HEK293 (cell line): Measurements from ENCODE around the gene DTWD2.
"Not testable (repeated sequence)": the region's sequence is repeated elsewhere in the genome, so short reads cannot be mapped to it uniquely, and the experiment has no call there.

Experiments
- CTCF ChIA-PET: fragments of 350-600 bp; formaldehyde crosslinking; extraction: SDS; loops from one replicate; lab custom pipeline; 2021; ENCODE audit warnings: antibody characterized with exemption; lab: Yijun Ruan, JAX
- POLR2A ChIA-PET: fragments of 300-600 bp; formaldehyde crosslinking; extraction: SDS; loops from one replicate; lab custom pipeline; 2020; ENCODE audit warnings: antibody characterized with exemption, inconsistent platforms; lab: Yijun Ruan, JAX
- H3K27ac ChIP-seq: fragments of 200-500 bp; sonication (Bioruptor generic); 2 replicates; pipeline ENCODE4 v1.5.1; 2014; ENCODE audit warnings: low read depth, low read length, control low read depth, inconsistent platforms; ENCODE audit errors: extremely low read depth
- H3K36me3 ChIP-seq, 2 experiments: fragments of 200-500 bp in 1 of 2; sonication (Bioruptor generic) in 1 of 2; 1 replicate in 1 of 2; 2 replicates in 1 of 2; pipeline ENCODE4 v1.5.1; 2014 to 2017; ENCODE audit warnings: inconsistent platforms in 2 of 2, low read length in 2 of 2; ENCODE audit not compliant: control insufficient read depth in 2 of 2, insufficient read depth in 1 of 2
- H3K4me1 ChIP-seq: fragments of 200-500 bp; sonication (Bioruptor generic); 2 replicates; pipeline ENCODE4 v1.5.1; 2014; ENCODE audit warnings: mild to moderate bottlenecking, low read length, inconsistent platforms; ENCODE audit not compliant: control insufficient read depth, insufficient read depth
- H3K4me3 ChIP-seq: 2 replicates; pipeline ENCODE4 v1.5.1; 2011; ENCODE audit warnings: low read depth, mild to moderate bottlenecking, control low read depth, low read length, moderate library complexity
- H3K9me3 ChIP-seq: fragments of 200-500 bp; sonication (Bioruptor generic); 2 replicates; pipeline ENCODE4 v1.5.1; 2014; ENCODE audit warnings: low read depth, low read length, inconsistent platforms; ENCODE audit not compliant: control insufficient read depth, insufficient read depth
- EGR2 ChIP-seq: fragments of 450-650 bp; formaldehyde crosslinking; IDR thresholded peaks from 2 replicates; pipeline ENCODE4 v1.5.1; 2016; ENCODE audit warnings: low read depth, missing biosample characterization, missing genetic modification characterization
- GLIS1 ChIP-seq: fragments of 450-650 bp; formaldehyde crosslinking; IDR thresholded peaks from 2 replicates; pipeline ENCODE4 v1.5.1; 2016; ENCODE audit warnings: missing biosample characterization, missing genetic modification characterization
- IKZF3 ChIP-seq: fragments of 450-650 bp; IDR thresholded peaks from 2 replicates; pipeline ENCODE4 v1.5.0; 2018; ENCODE audit warnings: missing biosample characterization, mild to moderate bottlenecking, missing genetic modification characterization, moderate library complexity
- RBAK ChIP-seq: fragments of 450-650 bp; formaldehyde crosslinking; IDR thresholded peaks from 2 replicates; pipeline ENCODE4 v1.5.1; 2016; ENCODE audit warnings: missing biosample characterization, missing genetic modification characterization
- SALL2 ChIP-seq: fragments of 450-650 bp; formaldehyde crosslinking; IDR thresholded peaks from 2 replicates; pipeline ENCODE4 v1.5.0; 2017; ENCODE audit warnings: missing biosample characterization, mild to moderate bottlenecking, missing genetic modification characterization, borderline replicate concordance
- YY1 ChIP-seq: fragments of 450-650 bp; formaldehyde crosslinking; IDR thresholded peaks from 2 replicates; pipeline ENCODE4 v1.5.1; 2018; ENCODE audit warnings: missing biosample characterization, missing genetic modification characterization
- ZBTB8A ChIP-seq: fragments of 450-650 bp; formaldehyde crosslinking; IDR thresholded peaks from 2 replicates; pipeline ENCODE4 v1.5.1; 2016; ENCODE audit warnings: missing biosample characterization, missing genetic modification characterization
- ZFHX2 ChIP-seq: fragments of 450-650 bp; formaldehyde crosslinking; conservative IDR thresholded peaks from 2 replicates; pipeline ENCODE4 v1.5.1; 2016; ENCODE audit warnings: missing biosample characterization, missing genetic modification characterization
- ZNF10 ChIP-seq: fragments of 450-650 bp; formaldehyde crosslinking; IDR thresholded peaks from 2 replicates; pipeline ENCODE4 v1.5.1; 2017; ENCODE audit warnings: missing biosample characterization, missing genetic modification characterization
- ZNF112 ChIP-seq: fragments of 450-650 bp; formaldehyde crosslinking; IDR thresholded peaks from 2 replicates; pipeline ENCODE4 v1.5.0; 2017; ENCODE audit warnings: missing biosample characterization, missing genetic modification characterization
- ZNF155 ChIP-seq: fragments of 450-650 bp; formaldehyde crosslinking; IDR thresholded peaks from 2 replicates; pipeline ENCODE4 v1.5.1; 2016; ENCODE audit warnings: missing biosample characterization, missing genetic modification characterization
- ZNF169 ChIP-seq: fragments of 450-650 bp; formaldehyde crosslinking; IDR thresholded peaks from 2 replicates; pipeline ENCODE4 v1.5.1; 2016; ENCODE audit warnings: missing biosample characterization, missing genetic modification characterization
- ZNF211 ChIP-seq: fragments of 450-650 bp; formaldehyde crosslinking; IDR thresholded peaks from 2 replicates; pipeline ENCODE4 v1.5.1; 2016; ENCODE audit warnings: low read depth, missing biosample characterization, missing genetic modification characterization
- ZNF394 ChIP-seq: fragments of 450-650 bp; formaldehyde crosslinking; IDR thresholded peaks from 2 replicates; pipeline ENCODE4 v1.5.1; 2016; ENCODE audit warnings: missing biosample characterization, missing genetic modification characterization, mild to moderate bottlenecking, moderate library complexity, borderline replicate concordance
- ZNF530 ChIP-seq: fragments of 450-650 bp; formaldehyde crosslinking; IDR thresholded peaks from 2 replicates; pipeline ENCODE4 v1.5.1; 2016; ENCODE audit warnings: low read depth, missing biosample characterization, missing genetic modification characterization
- ZNF571 ChIP-seq: fragments of 450-650 bp; formaldehyde crosslinking; IDR thresholded peaks from 2 replicates; pipeline ENCODE4 v1.5.0; 2017; ENCODE audit warnings: missing biosample characterization, missing genetic modification characterization
- ZNF621 ChIP-seq: fragments of 450-650 bp; formaldehyde crosslinking; IDR thresholded peaks from 2 replicates; pipeline ENCODE4 v1.5.1; 2017; ENCODE audit warnings: missing biosample characterization, missing genetic modification characterization
- TF ChIP-seq, protein P1 (sequence below): fragments of 450-650 bp; formaldehyde crosslinking; IDR thresholded peaks from 2 replicates; pipeline ENCODE4 v1.5.1; 2017; ENCODE audit warnings: missing biosample characterization, missing genetic modification characterization
- TF ChIP-seq, protein P2 (sequence below): fragments of 450-650 bp; formaldehyde crosslinking; IDR thresholded peaks from 2 replicates; pipeline ENCODE4 v1.5.1; 2016; ENCODE audit warnings: missing biosample characterization, missing genetic modification characterization, low read depth

The DTWD2 gene

DNA sequence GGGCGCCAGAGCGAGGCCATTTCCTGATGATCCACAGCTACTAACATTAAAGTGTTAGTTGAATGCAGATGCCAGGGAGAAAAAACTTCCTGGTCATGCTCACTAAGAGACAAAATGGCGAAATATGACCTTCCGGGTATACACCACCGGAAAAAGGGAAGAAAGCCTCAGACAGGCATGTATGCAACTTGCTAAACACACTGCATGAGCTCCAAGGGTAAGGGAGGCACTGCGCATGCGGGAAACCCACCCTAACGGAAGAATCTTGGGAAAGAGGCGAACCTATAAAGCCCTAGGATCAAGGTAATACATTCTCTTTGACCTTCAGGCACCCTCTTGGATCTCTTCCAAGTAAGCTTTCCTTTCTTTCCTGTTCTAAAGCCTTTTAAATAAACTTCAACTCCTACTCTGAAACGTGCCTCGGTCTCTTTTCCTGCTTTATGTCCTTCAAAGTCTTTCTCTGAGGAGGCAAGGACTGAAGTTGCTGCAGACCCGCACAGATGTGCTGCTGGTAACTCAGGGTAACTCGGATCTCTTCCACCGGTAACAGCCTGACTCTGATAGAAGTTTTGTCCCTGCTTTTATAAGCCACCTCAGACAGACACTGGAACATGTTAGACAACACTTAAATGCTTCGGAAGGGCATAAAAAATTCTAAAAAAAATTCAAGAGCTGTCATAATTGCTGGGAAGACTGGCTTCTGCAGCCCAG, 64.9 kb downstream of the DTWD2 start (continued):
- TF ChIP-seq, protein P1, sequence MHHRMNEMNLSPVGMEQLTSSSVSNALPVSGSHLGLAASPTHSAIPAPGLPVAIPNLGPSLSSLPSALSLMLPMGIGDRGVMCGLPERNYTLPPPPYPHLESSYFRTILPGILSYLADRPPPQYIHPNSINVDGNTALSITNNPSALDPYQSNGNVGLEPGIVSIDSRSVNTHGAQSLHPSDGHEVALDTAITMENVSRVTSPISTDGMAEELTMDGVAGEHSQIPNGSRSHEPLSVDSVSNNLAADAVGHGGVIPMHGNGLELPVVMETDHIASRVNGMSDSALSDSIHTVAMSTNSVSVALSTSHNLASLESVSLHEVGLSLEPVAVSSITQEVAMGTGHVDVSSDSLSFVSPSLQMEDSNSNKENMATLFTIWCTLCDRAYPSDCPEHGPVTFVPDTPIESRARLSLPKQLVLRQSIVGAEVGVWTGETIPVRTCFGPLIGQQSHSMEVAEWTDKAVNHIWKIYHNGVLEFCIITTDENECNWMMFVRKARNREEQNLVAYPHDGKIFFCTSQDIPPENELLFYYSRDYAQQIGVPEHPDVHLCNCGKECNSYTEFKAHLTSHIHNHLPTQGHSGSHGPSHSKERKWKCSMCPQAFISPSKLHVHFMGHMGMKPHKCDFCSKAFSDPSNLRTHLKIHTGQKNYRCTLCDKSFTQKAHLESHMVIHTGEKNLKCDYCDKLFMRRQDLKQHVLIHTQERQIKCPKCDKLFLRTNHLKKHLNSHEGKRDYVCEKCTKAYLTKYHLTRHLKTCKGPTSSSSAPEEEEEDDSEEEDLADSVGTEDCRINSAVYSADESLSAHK: no peak
- TF ChIP-seq, protein P2, sequence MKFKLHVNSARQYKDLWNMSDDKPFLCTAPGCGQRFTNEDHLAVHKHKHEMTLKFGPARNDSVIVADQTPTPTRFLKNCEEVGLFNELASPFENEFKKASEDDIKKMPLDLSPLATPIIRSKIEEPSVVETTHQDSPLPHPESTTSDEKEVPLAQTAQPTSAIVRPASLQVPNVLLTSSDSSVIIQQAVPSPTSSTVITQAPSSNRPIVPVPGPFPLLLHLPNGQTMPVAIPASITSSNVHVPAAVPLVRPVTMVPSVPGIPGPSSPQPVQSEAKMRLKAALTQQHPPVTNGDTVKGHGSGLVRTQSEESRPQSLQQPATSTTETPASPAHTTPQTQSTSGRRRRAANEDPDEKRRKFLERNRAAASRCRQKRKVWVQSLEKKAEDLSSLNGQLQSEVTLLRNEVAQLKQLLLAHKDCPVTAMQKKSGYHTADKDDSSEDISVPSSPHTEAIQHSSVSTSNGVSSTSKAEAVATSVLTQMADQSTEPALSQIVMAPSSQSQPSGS (tag by site-specific recombination): no peak

DNA sequence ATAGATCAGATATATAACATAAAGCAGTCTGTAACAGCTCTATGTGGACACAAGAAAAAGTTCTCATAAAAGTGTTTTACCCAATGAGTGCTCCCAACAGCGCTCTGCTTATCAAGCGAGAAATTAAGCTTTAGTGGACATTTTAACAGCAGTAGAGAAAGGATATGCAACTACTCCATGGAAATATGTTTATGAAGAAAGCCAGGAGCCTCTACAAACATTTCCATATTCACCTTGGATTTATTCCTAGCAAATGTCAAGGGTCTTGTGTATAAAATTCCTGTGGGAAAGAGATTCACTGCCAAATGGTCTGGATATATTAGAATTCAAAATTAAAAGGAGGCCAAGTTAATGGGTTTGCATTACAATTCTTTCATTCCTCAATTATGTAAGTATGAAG, 66.5 kb downstream of the DTWD2 start:
- ChIA-PET POLR2A (no interaction called here), CTCF (no interaction called here)
- no peak overlapping the region for H3K4me3 ChIP-seq
- H3K36me3 ChIP-seq: no peaks in the 10 kb centered on the region
- no peak for TF ChIP-seq ZNF169 (tag by site-specific recombination)
- no peak overlapping the region for H3K27ac ChIP-seq
- no peaks in the 10 kb centered on the region for H3K4me1 ChIP-seq
- no peaks in the 10 kb centered on the region for H3K9me3 ChIP-seq

DNA sequence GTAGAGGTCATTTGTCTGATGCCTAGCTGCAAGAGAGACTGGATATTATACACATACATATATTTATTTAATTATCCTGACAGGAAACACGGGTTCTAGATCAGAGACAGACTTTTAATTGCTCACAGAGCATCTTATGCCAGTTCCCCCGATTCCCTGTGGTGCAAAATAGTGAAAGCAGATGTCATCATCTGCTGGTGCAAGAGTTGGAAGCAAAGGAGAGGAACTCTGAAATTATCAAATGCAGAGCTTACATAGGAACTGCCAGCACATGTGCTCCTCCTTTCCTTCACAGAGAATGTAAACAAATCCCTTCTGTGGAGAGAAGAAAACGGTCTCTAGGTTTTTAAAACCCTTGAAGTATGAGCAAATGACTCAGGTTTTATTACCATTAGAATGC, 69.3 kb downstream of the DTWD2 start:
- no peaks in the 10 kb centered on the region for H3K4me1 ChIP-seq
- H3K27ac ChIP-seq: no peak overlapping the region
- H3K9me3 ChIP-seq: no peaks in the 10 kb centered on the region; the same call in 1 of the 2 replicates
- CTCF ChIA-PET: interaction anchor here (0.6 kb wide), 2 partner anchors 69 to 178 kb away, joined by 3 read pairs; partner anchors contain the start of gene DTWD2
- POLR2A ChIA-PET: no interaction called here
- H3K4me3 ChIP-seq: no peak overlapping the region
- TF ChIP-seq RBAK (tag by site-specific recombination): no peak
- no peak for TF ChIP-seq ZBTB8A (tag by site-specific recombination)
- no peaks in the 10 kb centered on the region for H3K36me3 ChIP-seq

DNA sequence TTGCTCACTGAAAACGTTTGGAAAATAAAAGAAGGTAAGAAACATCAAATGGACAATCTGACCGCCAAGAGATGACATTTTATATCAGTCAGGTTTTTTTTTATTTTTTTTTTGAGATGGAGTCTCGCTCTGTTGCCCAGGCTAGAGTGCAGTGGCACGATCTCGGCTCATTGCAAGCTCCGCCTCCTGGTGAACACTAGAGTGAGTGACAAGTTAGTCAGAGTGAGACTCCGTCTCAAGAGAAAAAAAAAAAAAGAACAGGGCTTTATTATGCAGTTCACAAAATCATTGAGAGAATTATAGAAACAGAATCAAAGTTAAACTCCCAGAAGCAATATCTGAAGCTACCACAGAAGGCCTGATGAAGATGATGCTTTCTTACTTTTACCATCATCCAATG, 70.1 kb downstream of the DTWD2 start:
- CTCF ChIA-PET: interaction anchor here (0.6 kb wide), 2 partner anchors 70 to 179 kb away, joined by 3 read pairs; partner anchors contain the start of gene DTWD2
- Histone ChIP-seq H3K4me1 (no peaks in the 10 kb centered on the region), H3K27ac (no peak overlapping the region), H3K4me3 (no peak overlapping the region), H3K9me3 (no peaks in the 10 kb centered on the region; the same call in 1 of the 2 replicates), H3K36me3 (no peaks in the 10 kb centered on the region)
- TF ChIP-seq ZNF155: no peak
- no peak for TF ChIP-seq ZNF112
- TF ChIP-seq ZNF530: no peak
- TF ChIP-seq ZNF394 (tag by site-specific recombination): no peak
- no peak for TF ChIP-seq IKZF3 (tag by site-specific recombination)
- TF ChIP-seq ZNF10 (tag by site-specific recombination): no peak
- TF ChIP-seq ZNF211 (tag by site-specific recombination): no peak
- TF ChIP-seq ZNF571 (tag by site-specific recombination): no peak
- TF ChIP-seq SALL2 (tag by site-specific recombination): no peak
- no peak for TF ChIP-seq ZFHX2
- TF ChIP-seq YY1: no peak
- TF ChIP-seq ZNF621 (tag by site-specific recombination): no peak
- no peak for TF ChIP-seq EGR2
- no peak for TF ChIP-seq GLIS1 (tag by site-specific recombination)
- POLR2A ChIA-PET: no interaction called here

DNA sequence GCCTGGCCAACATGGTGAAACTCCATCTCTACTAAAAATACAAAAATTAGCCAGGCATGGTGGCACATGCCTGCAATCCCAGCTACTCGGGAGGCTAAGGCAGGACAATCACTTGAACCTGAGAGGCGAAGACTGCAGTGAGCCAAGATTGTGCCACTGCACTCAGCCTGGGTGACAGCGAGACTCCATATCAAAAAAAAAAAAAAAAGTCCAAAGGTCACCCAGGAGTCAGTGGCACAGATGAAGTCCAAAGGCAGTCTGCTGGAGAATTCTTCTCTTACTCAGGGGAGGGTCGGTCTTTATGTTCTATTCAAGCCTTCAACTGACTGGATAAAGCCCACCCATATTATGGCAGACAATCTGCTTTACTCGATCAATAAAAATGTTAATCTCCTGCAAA, 80.8 kb downstream of the DTWD2 start:
- POLR2A ChIA-PET, H3K36me3 ChIP-seq, H3K4me3 ChIP-seq, H3K9me3 ChIP-seq, H3K4me1 ChIP-seq, H3K27ac ChIP-seq: not testable (repeated sequence)
- CTCF ChIA-PET: interaction anchor here (0.7 kb wide), 1 partner anchor 81 kb away, joined by 3 read pairs; the partner anchor contains the start of gene DTWD2
